Measurements from ENCODE around the gene SNAPC5. TPM values are rescaled to one million over a fixed set of nuclear protein-coding genes. Genes with fewer than 3 reads are reported as not detected.

SNAPC5 gene
- total and polyA plus RNA-seq, 2 of the 8 experiments (the other 6 are each of a cell fraction or from before 2014, with no cell fraction given) = 18.7 to 23.1 TPM

DNA sequence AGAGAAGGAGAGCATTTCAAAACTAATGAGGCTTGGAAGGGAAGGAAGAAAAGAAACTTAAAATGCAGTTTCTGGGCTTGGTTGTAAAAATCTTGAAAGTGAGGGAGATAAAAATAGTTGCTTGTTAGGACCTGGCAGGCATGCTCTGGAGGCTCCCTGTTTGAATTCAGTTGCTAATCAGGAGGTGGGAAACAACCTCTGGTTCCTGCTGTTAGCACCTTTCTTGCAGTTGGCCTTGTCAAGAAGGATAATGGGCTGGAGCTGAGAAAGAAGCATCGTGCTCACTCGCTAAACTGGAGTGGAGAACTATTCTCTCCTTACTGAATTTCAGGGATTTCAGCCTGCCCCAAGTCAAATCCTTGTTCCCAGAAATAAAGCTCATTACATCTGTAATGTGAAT is 23.4 kb downstream of the SNAPC5 start:
- Histone ChIP-seq H2BK15ac (ENCODE audit: low read length) (0 out of 2 replicates have a peak overlapping the region, but pooled peaks have one; percentile 72), H2BK5ac (ENCODE audit: low read depth, low read length) (peak overlapping the region; percentile 71; the same call in 1 of the 2 replicates), H3K4me3 (ENCODE audit: extremely low read depth in 1 of 4, insufficient read depth in 2 of 4, low read depth in 3 of 4, low read length in 4 of 4) (peak overlapping the region in 2 of 4 experiments; percentile 13 to 32; a peak in 3 of 8 replicates), H3K79me1 (ENCODE audit: low read depth, low read length) (no peaks in the 10 kb centered on the region; the same call in 1 of the 2 replicates), H2AK5ac (ENCODE audit: low read depth, low read length) (peak overlapping the region; percentile 77; the same call in 1 of the 2 replicates), H4K91ac (replicated peaks; ENCODE audit: insufficient read length, low read length) (peak overlapping the region; percentile 92), H3K4ac (replicated peaks; ENCODE audit: insufficient read length, low read depth, low read length) (peak overlapping the region; percentile 96), H4K8ac (ENCODE audit: extremely low read depth, insufficient read depth, low read length) (no peak overlapping the region), H2AFZ (ENCODE audit: low read length) (no peak overlapping the region), H3K23me2 (ENCODE audit: low read depth, low read length) (no peaks in the 10 kb centered on the region), H3K79me2 (ENCODE audit: control insufficient read depth in 1 of 2, insufficient read depth in 2 of 2, low read length in 2 of 2) (peaks cover 0 to 24% of the 10 kb centered on the region in 2 experiments; a peak in 1 of 4 replicates), H3K27me3 (replicated peaks in 1 of 4; ENCODE audit: control insufficient read depth in 3 of 4, extremely low read depth in 1 of 4, insufficient read depth in 3 of 4, low read length in 3 of 4) (no peaks in the 10 kb centered on the region), H3K9me3 (ENCODE audit: insufficient read depth in 2 of 2, low read depth in 1 of 2, low read length in 1 of 2) (no peaks in the 10 kb centered on the region), H2BK12ac (ENCODE audit: low read depth, low read length) (peak overlapping the region; percentile 50; the same call in 1 of the 2 replicates), H4K5ac (ENCODE audit: insufficient read length, low read depth, low read length) (peak overlapping the region; percentile 65), H2BK20ac (ENCODE audit: low read length) (peak overlapping the region; percentile 53; the same call in 1 of the 2 replicates), H3K4me2 (ENCODE audit: insufficient read depth in 1 of 2, low read depth in 2 of 2, low read length in 2 of 2) (peak overlapping the region; percentile 45 to 78), H3K4me1 (replicated peaks in 1 of 4; ENCODE audit: control insufficient read depth in 3 of 4, insufficient read depth in 4 of 4, low read length in 3 of 4) (peaks cover 23 to 58% (median 44%) of the 10 kb centered on the region in 4 experiments), H3K56ac (replicated peaks; ENCODE audit: insufficient read length, low read depth, low read length) (no peak overlapping the region), H3K36me3 (ENCODE audit: control insufficient read depth in 2 of 4, insufficient read depth in 4 of 4, low read length in 3 of 4) (no peaks in the 10 kb centered on the region), H3K23ac (ENCODE audit: insufficient read length) (no peak overlapping the region), H3K18ac (ENCODE audit: extremely low read depth, low read length) (peak overlapping the region; percentile 91), H2BK120ac (replicated peaks; ENCODE audit: low read depth, low read length) (peak overlapping the region; percentile 94), H4K20me1 (replicated peaks in 1 of 2; ENCODE audit: control insufficient read depth in 1 of 2, insufficient read depth in 2 of 2, low read length in 2 of 2) (peaks cover 0 to 3% of the 10 kb centered on the region in 2 experiments), H3K9ac (replicated peaks in 1 of 4; ENCODE audit: extremely low read depth in 1 of 4, low read depth in 3 of 4, low read length in 3 of 4) (peak overlapping the region in 1 of 4 experiments; percentile 49; a peak in 1 of 7 replicates), H3K14ac (ENCODE audit: insufficient read length) (no peak overlapping the region), H3K27ac (ENCODE audit: low read depth, low read length) (peak overlapping the region; percentile 64; the same call in 1 of the 2 replicates)
- POLR2A ChIA-PET (ENCODE audit: partially characterized antibody) = interaction anchor here (1.0 to 3.1 kb wide), 7 partner anchors 11 to 70 kb away, joined by 4 to 24 read pairs (median 9); partner anchors contain the start of genes RPL4, SNAPC5 and ZWILCH
- FAIRE-seq (peak; percentile 93), DNase-seq (ENCODE audit: low read depth in 1 of 2, low spot score in 2 of 2) (peak in 1 of 2 experiments; percentile 50)
- CTCF ChIA-PET (ENCODE audit: partially characterized antibody) = interaction anchor here (0.6 to 5.4 kb wide), 10 partner anchors 10 to 363 kb away, joined by 3 to 40 read pairs (median 3); partner anchors contain the start of genes MAP2K1 and SNAPC5
- 2% methylated on average over 2 of the region's 2 CpGs; no CpG with 5 or more reads in 1 of the 2 experiments for WGBS, 2 experiments (ENCODE audit: extremely low coverage in 1 of 2, insufficient coverage in 1 of 2, insufficient read length in 1 of 2, insufficient replicate concordance in 2 of 2, low coverage in 1 of 2, low lambda C conversion rate in 2 of 2, missing lambda C conversion rate in 1 of 2)
- TF ChIP-seq, protein P1, sequence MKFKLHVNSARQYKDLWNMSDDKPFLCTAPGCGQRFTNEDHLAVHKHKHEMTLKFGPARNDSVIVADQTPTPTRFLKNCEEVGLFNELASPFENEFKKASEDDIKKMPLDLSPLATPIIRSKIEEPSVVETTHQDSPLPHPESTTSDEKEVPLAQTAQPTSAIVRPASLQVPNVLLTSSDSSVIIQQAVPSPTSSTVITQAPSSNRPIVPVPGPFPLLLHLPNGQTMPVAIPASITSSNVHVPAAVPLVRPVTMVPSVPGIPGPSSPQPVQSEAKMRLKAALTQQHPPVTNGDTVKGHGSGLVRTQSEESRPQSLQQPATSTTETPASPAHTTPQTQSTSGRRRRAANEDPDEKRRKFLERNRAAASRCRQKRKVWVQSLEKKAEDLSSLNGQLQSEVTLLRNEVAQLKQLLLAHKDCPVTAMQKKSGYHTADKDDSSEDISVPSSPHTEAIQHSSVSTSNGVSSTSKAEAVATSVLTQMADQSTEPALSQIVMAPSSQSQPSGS (IDR thresholded peaks at IDR 0.05; ENCODE audit: low read length) = no peak
- TF ChIP-seq EP300 (IDR thresholded peaks at IDR 0.05; ENCODE audit: borderline replicate concordance in 1 of 2, low read depth in 2 of 2, low read length in 2 of 2) (0 out of 3 replicates have a peak, but pooled peaks of 1 of the 2 experiments have one; percentile 16), SRF (IDR thresholded peaks at IDR 0.05; ENCODE audit: low read depth, low read length) (no peak), CREB1 (IDR thresholded peaks at IDR 0.05) (no peak), MAX (IDR thresholded peaks at IDR 0.05) (peak; percentile 59), TEAD4 (IDR thresholded peaks at IDR 0.05; ENCODE audit: low read depth, low read length) (no peak), CHD1 (IDR thresholded peaks at IDR 0.05; ENCODE audit: low read depth, low read length) (no peak), HDAC6 (IDR thresholded peaks at IDR 0.05; ENCODE audit: low read depth, low read length) (no peak), HDAC2 (IDR thresholded peaks at IDR 0.05; ENCODE audit: borderline replicate concordance in 1 of 2, low read depth in 2 of 2, low read length in 2 of 2) (no peak), CHD2 (IDR thresholded peaks at IDR 0.05; ENCODE audit: low read length) (no peak)
